ENCODE results near the gene HMOX1.
"Not testable (repeated sequence)": the region's sequence is repeated elsewhere in the genome, so short reads cannot be mapped to it uniquely, and the experiment has no call there.

The HMOX1 gene

DNA sequence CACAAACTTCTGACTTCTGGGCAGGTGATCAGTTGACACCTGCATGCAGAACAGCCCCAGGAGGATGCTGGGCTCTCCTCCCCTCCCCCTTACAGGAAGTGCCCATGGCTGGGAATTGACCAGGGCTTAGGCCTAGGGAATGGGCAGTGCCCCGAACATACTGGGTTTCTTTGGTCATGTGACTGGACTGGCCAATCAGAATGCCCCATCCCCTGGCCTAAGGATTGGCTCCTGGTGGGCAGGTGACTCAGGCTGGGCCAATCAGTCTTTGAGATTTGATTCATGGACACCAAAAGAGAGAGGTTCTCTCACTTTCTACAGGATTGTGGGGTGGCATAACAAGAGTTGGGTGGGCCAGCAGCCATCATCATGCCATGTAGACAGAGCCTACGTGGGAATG lies 56.2 kb downstream of the HMOX1 start:
- no peak for DNase-seq

- not testable (repeated sequence) for DNase-seq
These were observed 57.9 kb downstream of the HMOX1 start for GRCh38 chr22:35438673-35439364.

- no peak for DNase-seq
These were observed 58.4 kb downstream of the HMOX1 start for GRCh38 chr22:35439365-35439717.

- no peak for DNase-seq
These were observed 59.2 kb downstream of the HMOX1 start for GRCh38 chr22:35440129-35440528.

DNA sequence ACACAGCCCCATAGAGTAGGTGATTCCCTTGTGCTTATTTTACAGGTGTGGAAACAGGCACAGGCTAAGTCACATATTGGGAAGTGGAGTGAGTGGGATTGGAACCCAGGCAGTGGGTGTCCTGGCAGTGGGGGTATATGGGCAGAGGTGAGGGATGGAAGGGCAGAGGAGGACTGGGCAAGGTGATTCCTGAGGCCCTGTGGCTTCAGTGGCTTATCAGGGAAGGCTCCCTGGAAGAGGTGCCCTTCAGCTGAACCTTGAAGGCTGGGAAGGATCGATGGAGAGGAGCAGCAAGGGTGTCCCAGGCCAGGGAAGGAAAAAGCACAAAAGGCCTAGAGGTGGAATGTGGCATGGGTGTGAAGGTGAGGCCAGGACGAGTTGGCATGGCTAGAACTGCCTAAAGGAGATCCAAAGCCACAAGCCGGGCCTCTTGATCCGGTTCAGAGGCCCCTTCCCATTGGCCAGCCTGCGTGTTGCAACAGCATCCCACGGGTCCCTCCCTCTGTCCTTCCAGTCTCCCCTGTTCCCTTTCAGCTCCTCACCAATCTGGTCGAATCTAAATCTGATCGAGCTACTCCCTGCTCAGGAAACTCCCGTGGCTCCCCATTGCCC lies 60.7 kb downstream of the HMOX1 start:
- no peak for DNase-seq

DNA sequence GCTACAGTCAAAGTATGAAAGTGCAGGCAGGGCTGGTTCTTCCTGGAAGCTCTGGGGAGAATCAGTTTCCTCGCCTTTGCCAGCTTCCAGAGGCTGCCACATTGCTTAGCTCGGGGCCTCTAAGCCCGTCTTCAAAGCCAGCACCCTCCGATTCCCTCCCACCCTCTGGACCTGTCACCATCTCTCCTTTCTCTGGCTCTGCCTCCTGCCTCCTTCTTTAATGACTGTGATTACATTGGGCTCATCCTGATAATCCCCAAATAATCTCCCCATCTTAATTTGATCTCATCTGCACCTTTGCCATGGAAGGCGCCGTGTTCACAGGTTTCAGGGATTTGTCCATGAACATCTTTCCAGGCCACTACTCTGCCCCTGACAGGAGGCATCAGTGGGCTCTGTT lies 61.6 kb downstream of the HMOX1 start:
- no peak for DNase-seq

DNA sequence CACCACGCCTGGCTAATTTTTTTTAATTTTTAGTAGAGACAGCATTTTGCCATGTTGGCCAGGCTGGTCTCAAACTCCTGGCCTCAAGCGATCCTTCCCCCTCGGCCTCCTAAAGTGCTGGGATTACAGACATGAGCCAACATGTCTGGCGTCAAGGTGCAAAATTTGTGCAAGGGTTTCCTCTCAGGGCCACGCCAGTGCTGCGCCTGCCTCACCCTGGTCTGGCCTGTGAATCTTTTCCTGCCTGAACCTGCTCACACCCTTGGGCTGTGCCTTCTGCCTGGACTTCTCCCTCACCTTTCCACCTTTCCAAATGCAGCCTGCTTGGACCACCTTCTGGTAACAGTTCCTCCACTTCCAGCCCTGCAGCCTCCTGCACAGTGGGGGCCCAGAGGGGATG lies 62.4 kb downstream of the HMOX1 start:
- DNase-seq = no peak
